Measurements from ENCODE around the gene HSPG2. TPM values are rescaled to one million over a fixed set of nuclear protein-coding genes. Genes with fewer than 3 reads are reported as not detected.

The HSPG2 gene
- total and polyA plus RNA-seq, 9 of the 15 experiments (the other 6 are each of a cell fraction or from before 2014, with no cell fraction given): 0.14 to 160 (median 15.7) TPM

GRCh38 chr1:21782349-21782867 is 154.7 kb downstream of the HSPG2 start (continued):
- no peak for TF ChIP-seq E2F6 (IDR thresholded peaks at IDR 0.05; ENCODE audit: borderline replicate concordance in 1 of 2, extremely low read depth in 1 of 2, insufficient read depth in 1 of 2, insufficient read length in 1 of 2, low read depth in 1 of 2, low read length in 1 of 2, poor library complexity in 1 of 2, severe bottlenecking in 1 of 2)
- TF ChIP-seq ZBTB12 (CRISPR knock-in tag; IDR thresholded peaks at IDR 0.05): peak; percentile 73
- TF ChIP-seq NUFIP1 (IDR thresholded peaks at IDR 0.05; ENCODE audit: partially characterized antibody): no peak
- no peak for TF ChIP-seq GTF3C2 (IDR thresholded peaks at IDR 0.05; ENCODE audit: borderline replicate concordance, extremely low read depth, insufficient read length)
- TF ChIP-seq ELF1 (tag; IDR thresholded peaks at IDR 0.05): no peak
- TF ChIP-seq CREM (IDR thresholded peaks at IDR 0.05; ENCODE audit: low read depth): peak; percentile 82
- no peak for TF ChIP-seq RFX1 (IDR thresholded peaks at IDR 0.05)
- no peak for TF ChIP-seq PTRF (tag; IDR thresholded peaks at IDR 0.05)
- TF ChIP-seq CREB1 (IDR thresholded peaks at IDR 0.05): peak; percentile 55; the same call in 1 of the 2 replicates
- no peak; the same call in none of the 2 replicates for TF ChIP-seq CREB1 (CRISPR knock-in tag; IDR thresholded peaks at IDR 0.05)
- TF ChIP-seq ZNF41 (CRISPR knock-in tag; conservative IDR thresholded peaks at IDR 0.05): no peak
- TF ChIP-seq CREB5 (CRISPR knock-in tag; IDR thresholded peaks at IDR 0.05): no peak
- TF ChIP-seq ESRRA (IDR thresholded peaks at IDR 0.05; ENCODE audit: borderline replicate concordance, low read depth): 0 out of 2 replicates have a peak, but pooled peaks have one; percentile 24
- TF ChIP-seq THRAP3 (IDR thresholded peaks at IDR 0.05; ENCODE audit: borderline replicate concordance): no peak
- no peak for TF ChIP-seq E4F1 (CRISPR knock-in tag; IDR thresholded peaks at IDR 0.05; ENCODE audit: borderline replicate concordance)
- TF ChIP-seq FOS (IDR thresholded peaks at IDR 0.05; ENCODE audit: extremely low read depth, insufficient read length): no peak
- no peak for TF ChIP-seq VEZF1 (CRISPR knock-in tag; IDR thresholded peaks at IDR 0.05)
